GM21576 (cell line): ENCODE data around the gene ANKIB1.
"Not testable (repeated sequence)": the region's sequence is repeated elsewhere in the genome, so short reads cannot be mapped to it uniquely, and the experiment has no call there.

Source experiments
- ATAC-seq: cut with Tn5 transposase; IDR thresholded peaks from one replicate; pipeline ENCODE4 v1.9.1; 2021; ENCODE audit warnings: mild to moderate bottlenecking, moderate library complexity; ENCODE audit not compliant: unreplicated experiment

ANKIB1 gene, protein sequence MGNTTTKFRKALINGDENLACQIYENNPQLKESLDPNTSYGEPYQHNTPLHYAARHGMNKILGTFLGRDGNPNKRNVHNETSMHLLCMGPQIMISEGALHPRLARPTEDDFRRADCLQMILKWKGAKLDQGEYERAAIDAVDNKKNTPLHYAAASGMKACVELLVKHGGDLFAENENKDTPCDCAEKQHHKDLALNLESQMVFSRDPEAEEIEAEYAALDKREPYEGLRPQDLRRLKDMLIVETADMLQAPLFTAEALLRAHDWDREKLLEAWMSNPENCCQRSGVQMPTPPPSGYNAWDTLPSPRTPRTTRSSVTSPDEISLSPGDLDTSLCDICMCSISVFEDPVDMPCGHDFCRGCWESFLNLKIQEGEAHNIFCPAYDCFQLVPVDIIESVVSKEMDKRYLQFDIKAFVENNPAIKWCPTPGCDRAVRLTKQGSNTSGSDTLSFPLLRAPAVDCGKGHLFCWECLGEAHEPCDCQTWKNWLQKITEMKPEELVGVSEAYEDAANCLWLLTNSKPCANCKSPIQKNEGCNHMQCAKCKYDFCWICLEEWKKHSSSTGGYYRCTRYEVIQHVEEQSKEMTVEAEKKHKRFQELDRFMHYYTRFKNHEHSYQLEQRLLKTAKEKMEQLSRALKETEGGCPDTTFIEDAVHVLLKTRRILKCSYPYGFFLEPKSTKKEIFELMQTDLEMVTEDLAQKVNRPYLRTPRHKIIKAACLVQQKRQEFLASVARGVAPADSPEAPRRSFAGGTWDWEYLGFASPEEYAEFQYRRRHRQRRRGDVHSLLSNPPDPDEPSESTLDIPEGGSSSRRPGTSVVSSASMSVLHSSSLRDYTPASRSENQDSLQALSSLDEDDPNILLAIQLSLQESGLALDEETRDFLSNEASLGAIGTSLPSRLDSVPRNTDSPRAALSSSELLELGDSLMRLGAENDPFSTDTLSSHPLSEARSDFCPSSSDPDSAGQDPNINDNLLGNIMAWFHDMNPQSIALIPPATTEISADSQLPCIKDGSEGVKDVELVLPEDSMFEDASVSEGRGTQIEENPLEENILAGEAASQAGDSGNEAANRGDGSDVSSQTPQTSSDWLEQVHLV

DNA sequence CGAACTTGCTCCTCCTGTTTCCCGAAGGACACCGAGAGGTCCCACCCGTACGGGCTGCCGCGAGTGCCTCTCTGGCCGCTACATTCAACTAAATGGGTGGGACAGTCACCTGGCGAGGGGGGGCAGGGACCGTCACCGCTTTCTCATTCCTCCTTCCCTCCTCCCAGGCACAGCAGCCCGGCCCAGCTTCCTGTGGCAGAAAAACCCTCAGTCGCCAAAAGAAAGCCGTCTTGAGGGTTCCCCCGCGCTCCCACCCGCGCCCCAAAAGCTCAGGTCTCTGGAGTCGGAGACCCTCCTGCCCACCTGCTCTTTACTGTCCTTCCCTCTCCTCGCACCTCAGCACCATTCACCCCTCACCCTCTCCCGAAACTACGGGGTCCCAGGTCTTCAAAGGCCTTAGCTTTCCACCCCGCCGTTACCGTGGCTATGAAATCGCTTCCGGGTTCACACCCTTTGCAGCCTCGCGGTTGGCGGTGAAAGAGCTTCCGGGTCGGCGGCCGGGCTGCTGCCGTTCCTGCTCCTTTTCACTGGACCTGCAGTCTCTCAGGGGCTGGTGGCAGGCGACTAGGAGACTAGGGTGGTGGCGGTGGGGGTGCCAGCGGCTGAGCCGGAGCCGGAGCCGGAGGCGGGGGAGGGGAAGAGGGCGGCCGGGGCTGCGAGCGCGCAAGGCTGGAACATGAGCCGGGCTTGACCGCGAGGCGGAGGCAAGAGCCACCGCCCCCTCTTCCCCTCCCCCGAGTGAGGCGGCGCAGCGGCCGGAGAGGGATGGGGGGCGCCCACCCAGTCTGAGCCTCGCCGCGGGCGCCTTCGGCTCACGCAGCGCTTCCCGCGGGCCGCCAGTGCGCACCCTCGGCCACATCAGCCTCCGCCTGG lies at the start of gene ANKIB1, which contains the start of gene KRIT1:
TSS of gene ANKIB1 (plus strand) at position 488 of the 873 bp plus-strand sequence. CDS start 49,005 bp downstream, outside the sequence.
TSS of gene KRIT1 (minus strand) at position 428 of the 873 bp plus-strand sequence. CDS start 3,779 bp downstream, outside the sequence.
- peak; percentile 63 for ATAC-seq

- no peak for ATAC-seq
Measured at GRCh38 chr7:92200791-92201190, 45.0 kb upstream of the ANKIB1 start.

DNA sequence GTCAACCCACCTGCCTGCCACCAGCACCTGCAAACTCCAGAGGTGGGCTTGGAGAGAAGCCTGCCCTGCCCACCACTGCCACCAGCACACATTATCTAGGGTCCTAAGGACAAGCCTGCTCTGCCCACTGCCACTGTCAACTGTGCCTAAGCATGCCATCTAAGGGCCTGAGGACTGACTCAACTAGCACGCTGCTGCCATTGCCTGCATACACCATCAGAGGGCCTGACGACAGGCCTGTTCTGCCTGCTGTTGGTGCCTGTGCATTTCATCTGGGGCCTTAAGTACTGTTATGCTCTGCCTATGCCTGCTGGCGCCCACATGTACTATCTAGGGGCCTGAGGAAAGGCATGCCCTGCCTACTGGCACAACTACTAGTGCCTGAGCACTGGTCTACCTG lies 39.8 kb upstream of the ANKIB1 start:
- no peak for ATAC-seq

DNA sequence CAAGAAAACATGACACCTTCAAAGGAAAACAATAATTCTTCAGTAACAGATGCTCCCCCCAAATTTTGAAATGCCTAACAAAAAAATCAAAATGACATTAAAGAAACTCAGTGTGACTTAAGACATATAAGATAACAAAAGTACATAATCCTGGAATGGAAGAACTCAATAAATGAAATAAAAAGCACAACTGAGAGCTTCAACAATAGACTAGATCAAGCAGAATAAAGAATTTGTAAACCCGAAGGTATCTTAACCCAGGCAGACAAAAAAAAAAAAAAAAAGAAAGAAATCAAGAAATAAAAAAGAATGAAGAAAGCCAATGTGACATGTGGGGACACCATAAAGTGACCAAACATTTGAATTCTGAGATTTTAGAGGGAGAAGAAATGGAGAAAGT lies 39.1 kb upstream of the ANKIB1 start:
- ATAC-seq: no peak

- ATAC-seq: no peak
Measured at GRCh38 chr7:92221766-92222165, 24.0 kb upstream of the ANKIB1 start.

- ATAC-seq: no peak
Measured at GRCh38 chr7:92226981-92227380, 18.8 kb upstream of the ANKIB1 start.

DNA sequence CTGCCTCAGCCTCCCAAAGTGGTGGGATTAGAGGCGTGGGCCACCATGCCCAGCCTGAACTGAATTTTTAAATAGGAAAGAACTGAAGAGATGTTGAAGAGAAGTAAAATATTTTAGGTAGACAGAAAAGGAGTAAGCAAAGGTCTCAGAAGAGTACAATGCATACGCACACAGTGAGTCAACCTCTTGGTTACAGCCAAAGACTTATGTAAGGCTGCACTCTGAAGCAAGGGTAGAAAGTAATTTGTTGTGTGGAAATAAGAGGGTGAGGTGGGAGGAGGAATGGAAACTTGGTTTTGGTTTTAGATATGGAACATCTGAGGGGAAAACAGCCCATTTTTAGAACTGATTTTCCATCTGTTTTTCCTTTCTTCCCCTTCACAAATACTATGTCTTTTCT lies 17.7 kb upstream of the ANKIB1 start:
- no peak for ATAC-seq

GRCh38 chr7:92228742-92229141 lies 17.0 kb upstream of the ANKIB1 start:
- no peak for ATAC-seq

DNA sequence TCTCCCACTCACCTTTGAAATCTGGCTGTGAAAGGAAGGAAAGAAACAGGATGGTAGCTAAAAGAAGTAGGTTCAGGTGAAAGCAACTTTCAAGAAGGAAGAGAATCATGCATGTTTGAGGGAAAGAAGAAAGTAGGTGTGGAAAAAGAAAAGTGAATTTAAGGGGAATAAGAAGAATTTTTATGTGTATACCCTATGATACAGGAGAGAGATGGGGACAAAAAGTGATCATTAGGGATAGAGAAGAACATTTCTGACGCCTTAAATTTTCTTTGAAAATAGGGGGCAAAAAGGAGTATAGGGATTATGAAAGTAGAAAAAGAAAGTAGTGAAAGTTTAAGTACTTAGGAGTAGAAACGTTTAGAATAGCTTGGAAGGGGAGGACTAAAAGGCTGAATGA lies 15.2 kb upstream of the ANKIB1 start:
- ATAC-seq: no peak

DNA sequence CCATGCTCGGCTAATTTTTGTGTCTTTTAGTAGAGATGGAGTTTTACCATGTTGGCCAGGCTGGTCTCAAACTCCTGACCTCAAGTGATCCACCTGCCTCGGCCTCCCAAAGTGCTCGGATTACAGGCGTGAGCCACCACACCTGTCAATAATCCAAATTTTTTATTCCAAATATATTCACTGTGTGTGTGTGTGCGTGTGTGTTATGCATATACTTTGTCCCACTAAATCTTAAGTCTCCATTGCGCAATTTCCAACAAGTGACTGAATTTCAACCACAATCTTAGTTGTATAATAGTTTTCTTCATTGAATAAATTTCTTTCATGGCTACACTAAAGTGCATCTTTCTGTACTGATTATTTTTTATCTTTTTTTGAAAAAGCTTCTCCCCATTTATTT lies 2.8 kb upstream of the ANKIB1 start:
- ATAC-seq: no peak

DNA sequence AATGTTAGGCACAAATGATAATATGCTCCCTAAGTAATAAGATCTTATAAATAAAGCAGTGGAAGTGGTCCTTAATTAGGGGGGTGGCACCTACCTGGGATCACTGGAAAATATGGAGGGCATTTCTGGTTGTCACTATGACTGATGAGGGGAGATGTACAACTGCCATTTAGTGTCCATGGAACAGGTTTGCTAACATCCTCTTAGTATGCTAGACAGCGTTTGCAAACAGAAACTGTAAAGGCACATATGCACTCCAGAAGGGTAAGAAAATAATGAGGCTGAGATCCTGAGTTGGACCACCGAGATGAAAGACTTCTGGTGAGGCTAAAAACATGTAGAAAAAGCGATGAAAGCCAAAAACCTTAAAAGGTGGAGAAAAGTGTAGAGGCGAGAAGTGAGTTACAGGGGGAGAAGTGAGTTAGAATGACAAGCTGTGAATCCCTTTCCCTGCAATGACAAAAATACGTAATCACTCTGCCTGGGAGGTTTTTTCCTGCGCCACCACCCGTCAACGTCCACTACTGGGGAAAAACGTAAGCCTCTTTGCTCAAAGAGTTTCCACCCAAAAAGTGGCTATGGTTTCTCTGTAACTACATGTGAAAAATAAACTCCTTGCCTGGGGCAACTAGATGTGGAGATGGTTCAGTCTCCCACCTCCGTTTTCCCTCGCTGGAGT lies 827 bp upstream of the ANKIB1 start:
- ATAC-seq: peak; percentile 6

GRCh38 chr7:92246360-92247101 lies 757 bp downstream of the ANKIB1 start:
- peak; percentile 31 for ATAC-seq

- no peak for ATAC-seq
Measured at GRCh38 chr7:92250603-92251002, 4.8 kb downstream of the ANKIB1 start.

- ATAC-seq: no peak
Measured at GRCh38 chr7:92251181-92251580, 5.4 kb downstream of the ANKIB1 start.

DNA sequence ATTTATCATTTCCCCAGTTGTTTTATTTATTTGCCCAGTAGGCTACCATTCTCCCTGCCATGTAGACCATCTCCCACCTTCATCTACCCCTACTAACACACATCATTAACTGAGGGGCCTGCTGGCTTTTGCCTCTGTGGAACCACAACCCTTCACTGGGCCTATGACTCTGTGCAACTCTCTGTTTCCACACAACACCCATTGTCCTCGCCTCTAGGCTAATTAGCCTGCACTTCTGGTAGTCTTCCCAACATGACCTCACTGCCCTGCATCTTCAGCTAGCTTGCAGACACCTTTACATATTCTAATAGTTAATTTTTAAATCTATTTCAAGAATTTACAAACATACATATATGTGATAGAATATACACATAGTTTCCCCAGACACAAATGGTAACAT lies 7.5 kb downstream of the ANKIB1 start:
- no peak for ATAC-seq

DNA sequence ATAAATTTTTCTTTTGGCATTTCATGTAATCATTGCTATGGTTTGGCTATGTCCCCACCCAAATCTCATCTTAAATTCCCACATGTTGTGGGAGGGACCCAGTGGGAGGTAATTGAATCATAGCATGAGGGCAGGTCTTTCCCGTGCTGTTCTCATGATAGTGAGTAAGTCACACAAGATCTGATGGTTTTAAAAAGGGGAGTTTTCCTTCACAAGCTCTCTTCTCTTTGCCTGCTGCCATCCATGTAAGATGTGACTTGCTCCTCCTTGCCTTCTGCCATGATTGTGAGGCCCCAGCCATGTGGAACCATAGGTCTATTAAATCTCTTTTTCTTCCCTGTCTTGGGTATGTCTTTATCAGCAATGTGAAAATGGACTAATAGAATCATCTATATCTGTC lies 9.0 kb downstream of the ANKIB1 start:
- ATAC-seq: not testable (repeated sequence)

GRCh38 chr7:92255308-92255707 lies 9.5 kb downstream of the ANKIB1 start:
- no peak for ATAC-seq

GRCh38 chr7:92259062-92259461 lies 13.3 kb downstream of the ANKIB1 start:
- no peak for ATAC-seq

DNA sequence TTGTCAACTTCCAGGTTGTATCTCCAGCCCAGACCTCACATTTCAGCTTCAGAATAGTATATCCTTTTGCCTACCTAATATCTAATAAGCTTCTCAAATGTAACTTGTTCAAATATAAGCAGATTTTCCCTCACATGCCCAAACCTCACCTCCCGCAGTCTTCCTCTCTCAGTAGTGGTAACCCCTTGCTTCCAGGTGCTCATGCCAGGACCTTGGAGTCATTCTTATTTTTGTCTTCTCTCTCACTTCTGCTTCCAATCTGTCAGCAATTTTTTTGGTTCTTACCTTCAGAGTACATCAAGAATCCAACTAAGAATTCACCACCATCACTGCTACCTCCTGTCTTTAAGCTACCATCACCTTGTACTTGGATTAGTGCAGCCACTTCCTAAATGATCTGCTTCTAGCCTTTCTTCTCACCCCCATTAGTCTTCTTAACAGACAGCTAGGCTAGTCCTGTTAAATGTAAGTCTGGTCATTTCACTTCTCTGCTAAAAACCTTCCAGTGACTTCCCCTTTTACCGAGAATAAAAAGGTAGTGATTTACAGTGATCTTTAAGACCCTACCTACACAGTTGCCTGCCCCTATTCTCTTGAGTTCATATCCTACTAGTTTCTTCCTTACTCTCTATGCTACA lies 14.0 kb downstream of the ANKIB1 start:
- ATAC-seq: no peak
